Thoracic aorta (tissue), 2 donors: ENCODE data around the gene ANKRD36B. TPM values are rescaled to one million over a fixed set of nuclear protein-coding genes. Genes with fewer than 3 reads are reported as not detected.
"Not testable (repeated sequence)": the region's sequence is repeated elsewhere in the genome, so short reads cannot be mapped to it uniquely, and the experiment has no call there.

Experiments
- ATAC-seq: fragments of 150-250 bp; one replicate; pipeline ENCODE4 v1.8.0; 2017; ENCODE audit warnings: low read depth; ENCODE audit not compliant: insufficient number of reproducible peaks, low FRiP score
- DNase-seq: peaks from one replicate; pipeline ENCODE4 v3.0.0-alpha.2; 2020; ENCODE audit warnings: low spot score
- H3K27ac ChIP-seq, 2 donors: fragments of 200-600 bp; sonication (generic); 1 replicate in 1 of 2; 2 replicates in 1 of 2; pipeline ENCODE4 v1.5.1; 2016; ENCODE audit warnings: mild to moderate bottlenecking in 2 of 2, moderate library complexity in 2 of 2
- H3K27me3 ChIP-seq: fragments of 200-600 bp; sonication (generic); replicated peaks from 2 replicates; pipeline ENCODE4 v1.6.0; 2016; ENCODE audit warnings: mild to moderate bottlenecking; ENCODE audit not compliant: insufficient read depth
- H3K36me3 ChIP-seq: fragments of 200-600 bp; sonication (generic); one replicate; pipeline ENCODE4 v1.5.1; 2016
- H3K4me1 ChIP-seq, 2 donors: fragments of 200-600 bp; sonication (generic); 1 replicate in 1 of 2; 2 replicates in 1 of 2; pipeline versions ENCODE4 v1.5.1 to v1.6.0; 2016; ENCODE audit warnings: low read depth in 2 of 2, mild to moderate bottlenecking in 1 of 2; ENCODE audit not compliant: control insufficient read depth in 1 of 2
- H3K4me3 ChIP-seq: fragments of 200-600 bp; sonication (generic); 2 replicates; pipeline ENCODE4 v1.5.1; 2016; ENCODE audit warnings: mild to moderate bottlenecking
- H3K9me3 ChIP-seq: fragments of 200-600 bp; sonication (generic); 2 replicates; pipeline ENCODE4 v1.5.1; 2016
- total RNA-seq, 2 donors: library from RNA; depleted of rRNA; stranded (reverse); fragments of >200 nt; gene quantifications; one replicate each; pipeline versions ENCODE4 v1.1.0 to v1.2.3, GENCODE V29; 2016
- TF ChIP-seq, protein P1 (sequence below): fragments of 200-600 bp; sonication (generic); IDR thresholded peaks from one replicate; pipeline ENCODE4 v1.5.1; 2019; ENCODE audit warnings: antibody characterized with exemption

Gene ANKRD36B
- total RNA-seq, result 10 to 100 TPM; 34.7 to 93.1 TPM

DNA sequence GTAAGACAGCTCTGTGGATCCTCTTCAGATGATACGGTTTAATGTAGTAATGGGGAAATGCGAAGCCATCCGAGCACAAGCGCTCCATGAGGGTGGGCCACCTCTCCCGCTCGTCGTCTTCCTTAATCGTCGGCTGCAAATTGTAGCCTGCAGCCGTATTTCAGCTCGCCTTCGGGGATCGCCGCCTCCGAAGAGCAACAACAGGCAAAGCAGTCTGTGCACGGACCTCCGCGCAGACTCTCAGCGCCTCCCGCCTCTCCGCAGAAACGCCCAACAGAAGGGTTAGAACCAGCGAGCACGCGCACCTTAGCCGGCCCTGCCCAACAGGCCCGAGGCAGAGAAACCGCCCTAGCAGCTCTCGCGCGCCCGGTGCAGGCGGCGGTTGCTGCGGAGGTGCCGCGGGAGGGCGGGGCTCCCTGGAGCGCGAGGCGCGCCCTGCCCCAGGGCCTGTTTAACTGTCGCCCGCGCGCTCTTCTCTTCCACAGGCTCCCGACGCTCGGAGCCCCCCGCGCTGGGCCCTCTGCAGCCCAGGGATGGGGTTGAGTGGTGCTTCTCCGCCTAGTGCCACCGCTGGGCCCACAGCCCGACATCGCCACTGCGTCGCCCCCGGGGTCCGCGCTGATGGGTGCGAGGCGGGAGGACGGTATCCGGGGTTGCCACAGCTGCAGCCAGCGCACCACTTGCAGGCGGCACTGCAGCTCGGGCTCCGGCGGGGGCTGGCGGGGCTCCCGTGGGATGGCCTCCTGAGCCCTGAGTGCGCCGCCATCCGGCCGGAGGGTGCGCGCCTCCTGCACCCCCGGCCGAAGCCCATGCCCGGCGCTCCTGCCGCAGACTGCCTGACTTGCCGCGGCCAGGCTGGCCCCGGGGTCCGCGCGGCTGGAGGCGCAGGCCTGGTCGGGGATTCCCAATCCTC lies at the start of gene ANKRD36B:
Gene ANKRD36B, minus strand, starts transcription at position 280 of the 913 bp plus-strand sequence. Its CDS starts 192 bp downstream, at position 88.
- not testable (repeated sequence) for H3K9me3 ChIP-seq, H3K27me3 ChIP-seq, DNase-seq, ATAC-seq, H3K4me1 ChIP-seq, H3K36me3 ChIP-seq
- Histone ChIP-seq H3K27ac (peak within 1 kb of the TSS; percentile 84 to 94), H3K4me3 (peak within 1 kb of the TSS; percentile 79)

DNA sequence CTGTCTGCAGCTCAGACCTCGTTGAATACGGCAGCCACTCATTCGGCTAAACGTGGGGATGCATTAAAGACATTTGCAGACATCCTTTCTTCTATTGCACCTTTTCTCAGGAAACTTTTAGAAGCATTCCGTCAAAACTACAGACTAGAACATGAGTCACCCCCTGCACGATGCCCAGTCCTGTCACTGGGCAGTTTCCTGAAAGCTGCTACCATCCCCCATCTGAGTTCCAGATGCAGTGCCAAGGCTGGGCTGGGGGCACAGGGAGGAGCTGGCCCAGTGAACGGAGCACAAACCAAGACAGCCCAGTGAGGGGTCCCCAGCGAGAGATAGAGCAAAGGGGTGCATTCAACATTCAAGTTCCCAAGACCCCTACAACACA lies 36.4 kb upstream of the ANKRD36B start:
- not testable (repeated sequence) for H3K4me1 ChIP-seq, ATAC-seq, H3K4me3 ChIP-seq, DNase-seq, H3K36me3 ChIP-seq, H3K27ac ChIP-seq, H3K9me3 ChIP-seq, H3K27me3 ChIP-seq

DNA sequence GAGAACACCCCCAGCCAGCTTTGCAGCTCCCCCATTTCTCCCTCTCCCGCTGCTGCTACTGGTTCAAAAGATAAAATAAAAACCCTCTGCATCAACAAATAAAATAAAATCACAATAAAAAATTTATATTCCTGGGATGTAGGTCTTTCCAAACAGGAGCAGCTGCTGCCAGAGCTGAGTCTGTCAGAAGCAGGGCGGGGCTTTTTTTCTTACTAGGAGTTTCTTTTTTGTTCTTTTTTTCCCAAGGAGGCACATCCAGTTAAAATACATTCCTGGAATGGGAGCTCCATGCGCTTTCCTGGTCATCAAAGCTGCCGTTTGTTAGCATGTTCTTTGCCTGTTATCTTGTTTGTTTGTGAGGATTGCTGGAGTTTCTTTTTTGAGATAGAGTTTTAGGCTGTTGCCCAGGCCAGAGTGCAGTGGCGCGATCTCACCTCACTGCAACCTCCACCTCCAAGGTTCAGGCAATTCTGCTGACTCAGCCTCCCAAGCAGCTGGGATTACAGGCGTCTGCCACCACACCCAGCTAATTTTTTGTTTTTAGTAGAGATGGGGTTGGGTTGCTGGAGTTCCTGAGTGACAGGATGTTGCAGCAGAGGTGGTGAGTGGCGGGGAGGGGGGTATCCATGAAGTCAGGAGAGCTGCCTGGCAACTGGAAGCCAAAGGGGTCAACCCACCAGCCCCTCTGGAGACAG lies 35.8 kb upstream of the ANKRD36B start:
- not testable (repeated sequence) for H3K27me3 ChIP-seq, H3K27ac ChIP-seq, H3K36me3 ChIP-seq, DNase-seq, ATAC-seq, H3K4me1 ChIP-seq, H3K9me3 ChIP-seq, H3K4me3 ChIP-seq

DNA sequence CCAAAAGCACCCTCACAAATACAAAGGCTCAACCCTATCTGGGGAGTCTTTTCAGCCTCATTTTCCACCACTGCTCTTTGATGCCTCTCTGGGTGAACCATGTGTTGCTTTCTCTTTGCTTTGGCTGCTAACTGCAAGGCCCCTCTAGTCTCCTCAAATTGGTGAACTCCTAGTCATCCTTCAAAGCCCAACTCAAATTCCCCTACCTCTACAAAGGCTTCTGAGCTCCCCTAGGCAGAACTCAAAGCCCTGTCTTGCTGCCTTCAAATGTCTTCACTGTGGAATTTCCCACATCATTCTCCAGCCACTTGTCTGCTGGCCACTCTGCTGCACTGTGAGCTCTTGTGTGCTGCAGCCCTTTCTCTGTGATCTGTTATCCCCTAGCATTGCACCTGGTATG lies 33.3 kb upstream of the ANKRD36B start:
- not testable (repeated sequence) for H3K4me3 ChIP-seq, H3K9me3 ChIP-seq, H3K27me3 ChIP-seq, H3K4me1 ChIP-seq, DNase-seq, H3K36me3 ChIP-seq, ATAC-seq, H3K27ac ChIP-seq

DNA sequence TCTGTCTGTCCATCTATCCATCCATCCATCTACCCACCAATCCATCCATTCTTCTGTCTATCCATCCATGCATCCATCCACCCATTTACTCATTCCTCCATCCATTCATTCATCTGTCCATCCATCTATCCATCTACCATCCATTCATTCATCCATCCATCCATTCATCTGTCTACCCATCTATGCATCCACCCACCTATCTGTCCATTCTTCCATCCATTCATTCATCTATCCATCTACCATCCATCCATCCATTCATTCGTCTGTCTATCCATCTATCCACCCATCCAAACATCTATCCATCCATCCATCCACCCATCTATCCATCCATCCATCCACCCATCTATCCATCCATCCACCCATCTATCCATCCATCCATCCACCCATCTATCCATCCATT lies 30.8 kb upstream of the ANKRD36B start:
- not testable (repeated sequence) for H3K36me3 ChIP-seq, ATAC-seq, H3K9me3 ChIP-seq, H3K27me3 ChIP-seq, DNase-seq, H3K27ac ChIP-seq, H3K4me1 ChIP-seq, H3K4me3 ChIP-seq

DNA sequence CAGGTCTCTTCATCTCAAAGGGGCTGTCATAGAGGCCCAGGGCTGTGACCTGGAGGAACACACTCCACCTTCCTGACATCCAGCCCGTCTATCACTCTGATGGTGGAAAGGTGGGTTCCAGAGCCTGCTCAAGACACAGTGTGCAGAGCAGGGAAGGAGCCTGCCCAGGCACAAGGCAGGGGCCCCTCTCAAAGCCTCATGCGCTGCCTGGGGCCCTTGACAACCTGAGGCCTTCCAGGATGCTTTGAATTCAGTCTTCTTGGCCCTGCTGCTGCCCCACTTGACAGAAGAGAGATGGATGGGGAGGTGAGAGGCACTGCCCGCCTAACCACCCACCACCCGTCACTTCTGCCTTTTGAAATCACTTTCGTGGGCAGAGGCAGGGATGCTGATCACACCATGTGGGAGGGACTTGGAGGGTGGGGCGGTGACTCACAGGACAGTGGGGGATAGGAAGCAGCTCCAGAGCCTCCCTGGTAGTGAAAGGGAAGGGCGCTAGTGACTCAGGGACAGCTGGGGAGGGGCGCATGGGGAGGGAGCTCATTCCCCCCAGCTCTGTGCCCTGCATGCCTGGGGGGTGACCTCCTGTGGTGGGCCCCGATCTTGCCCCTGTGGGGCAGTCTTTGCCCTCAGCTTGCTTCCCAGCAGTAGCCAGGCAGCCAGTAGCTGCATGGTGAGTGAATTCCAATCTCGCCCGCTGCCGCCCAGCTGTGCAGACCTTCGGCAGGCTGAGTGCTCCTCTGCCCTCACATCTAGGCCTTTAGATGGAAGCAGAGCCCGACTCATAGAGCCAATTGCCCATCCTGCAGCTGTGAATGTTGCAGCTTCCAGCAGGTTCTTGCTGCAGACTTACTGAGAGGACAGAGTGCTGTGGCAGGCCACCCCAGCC lies 29.5 kb upstream of the ANKRD36B start:
- not testable (repeated sequence) for H3K9me3 ChIP-seq, H3K4me3 ChIP-seq, H3K4me1 ChIP-seq, ATAC-seq, H3K27me3 ChIP-seq, H3K36me3 ChIP-seq, H3K27ac ChIP-seq, DNase-seq

DNA sequence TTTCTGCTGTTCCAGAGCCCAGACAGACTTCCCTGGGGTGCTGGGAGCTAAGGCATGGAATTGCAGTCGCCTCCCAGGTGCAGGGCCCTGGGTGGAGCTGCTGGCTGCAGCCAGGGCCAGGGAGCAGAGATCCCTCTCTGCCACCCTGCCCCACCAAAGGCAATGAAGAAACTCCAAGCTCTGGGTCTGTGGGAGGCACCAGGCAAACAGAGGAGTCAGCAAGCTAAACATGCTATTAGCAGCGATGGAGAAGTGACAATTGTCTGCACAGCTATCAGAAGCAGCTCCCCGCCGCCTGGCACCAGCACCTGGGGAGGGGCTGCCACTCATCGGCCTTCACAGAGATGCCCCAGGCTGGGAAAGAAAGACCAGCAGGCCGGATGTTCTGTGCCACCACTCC lies 28.2 kb upstream of the ANKRD36B start:
- ATAC-seq (no peak), DNase-seq (no peak)
- H3K27me3 ChIP-seq, result no peaks in the 10 kb centered on the region
- H3K27ac ChIP-seq, result no peak overlapping the region
- H3K36me3 ChIP-seq, result no peaks in the 10 kb centered on the region
- no peak overlapping the region for H3K4me3 ChIP-seq
- no peaks in the 10 kb centered on the region for H3K9me3 ChIP-seq
- TF ChIP-seq, protein P1, sequence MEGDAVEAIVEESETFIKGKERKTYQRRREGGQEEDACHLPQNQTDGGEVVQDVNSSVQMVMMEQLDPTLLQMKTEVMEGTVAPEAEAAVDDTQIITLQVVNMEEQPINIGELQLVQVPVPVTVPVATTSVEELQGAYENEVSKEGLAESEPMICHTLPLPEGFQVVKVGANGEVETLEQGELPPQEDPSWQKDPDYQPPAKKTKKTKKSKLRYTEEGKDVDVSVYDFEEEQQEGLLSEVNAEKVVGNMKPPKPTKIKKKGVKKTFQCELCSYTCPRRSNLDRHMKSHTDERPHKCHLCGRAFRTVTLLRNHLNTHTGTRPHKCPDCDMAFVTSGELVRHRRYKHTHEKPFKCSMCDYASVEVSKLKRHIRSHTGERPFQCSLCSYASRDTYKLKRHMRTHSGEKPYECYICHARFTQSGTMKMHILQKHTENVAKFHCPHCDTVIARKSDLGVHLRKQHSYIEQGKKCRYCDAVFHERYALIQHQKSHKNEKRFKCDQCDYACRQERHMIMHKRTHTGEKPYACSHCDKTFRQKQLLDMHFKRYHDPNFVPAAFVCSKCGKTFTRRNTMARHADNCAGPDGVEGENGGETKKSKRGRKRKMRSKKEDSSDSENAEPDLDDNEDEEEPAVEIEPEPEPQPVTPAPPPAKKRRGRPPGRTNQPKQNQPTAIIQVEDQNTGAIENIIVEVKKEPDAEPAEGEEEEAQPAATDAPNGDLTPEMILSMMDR, result no peak
- H3K4me1 ChIP-seq, result no peaks in the 10 kb centered on the region

DNA sequence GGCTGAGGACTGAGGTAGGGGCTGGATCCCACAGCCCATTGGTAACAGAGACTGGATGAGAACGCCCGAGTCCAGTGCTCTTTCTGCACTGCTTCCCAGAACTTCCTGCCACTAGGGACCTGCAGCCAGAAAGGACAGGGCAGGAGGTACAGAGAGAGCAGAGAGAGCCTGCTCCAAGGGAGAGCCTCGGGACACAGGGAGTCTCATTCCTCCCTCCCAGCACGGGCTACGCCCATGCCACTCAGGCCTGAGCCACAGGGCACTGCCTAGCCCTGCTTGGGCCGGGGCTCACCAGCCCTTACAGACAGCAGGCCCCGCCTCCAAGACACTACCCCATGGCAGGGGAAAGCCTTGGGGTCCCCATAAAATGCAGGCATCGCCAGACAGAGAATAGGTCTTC lies 26.1 kb upstream of the ANKRD36B start:
- not testable (repeated sequence) for DNase-seq, H3K36me3 ChIP-seq, ATAC-seq, H3K27ac ChIP-seq, H3K4me1 ChIP-seq, H3K4me3 ChIP-seq, H3K9me3 ChIP-seq, H3K27me3 ChIP-seq

DNA sequence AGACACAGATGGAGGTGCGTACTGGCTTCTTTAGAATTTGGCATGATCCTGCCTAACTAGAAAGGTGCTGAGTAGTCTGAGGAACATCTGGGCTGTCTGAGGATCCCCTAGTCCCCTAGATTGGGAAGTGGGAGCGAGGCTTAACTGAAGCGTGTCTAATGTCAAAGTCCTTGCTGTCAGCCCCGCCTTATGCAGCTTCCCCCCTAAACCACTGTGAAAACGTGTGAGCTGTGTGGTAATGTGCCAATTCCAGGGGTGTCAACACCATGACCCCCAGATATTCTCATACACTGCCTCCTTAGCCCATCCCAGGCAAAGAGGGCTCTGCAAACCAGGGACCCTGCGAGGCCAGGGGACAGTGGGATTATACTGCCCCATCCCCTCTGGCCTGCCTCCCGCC lies 22.2 kb upstream of the ANKRD36B start:
- ATAC-seq, DNase-seq, H3K27ac ChIP-seq, H3K4me3 ChIP-seq, H3K27me3 ChIP-seq, H3K9me3 ChIP-seq, H3K36me3 ChIP-seq, H3K4me1 ChIP-seq: not testable (repeated sequence)

DNA sequence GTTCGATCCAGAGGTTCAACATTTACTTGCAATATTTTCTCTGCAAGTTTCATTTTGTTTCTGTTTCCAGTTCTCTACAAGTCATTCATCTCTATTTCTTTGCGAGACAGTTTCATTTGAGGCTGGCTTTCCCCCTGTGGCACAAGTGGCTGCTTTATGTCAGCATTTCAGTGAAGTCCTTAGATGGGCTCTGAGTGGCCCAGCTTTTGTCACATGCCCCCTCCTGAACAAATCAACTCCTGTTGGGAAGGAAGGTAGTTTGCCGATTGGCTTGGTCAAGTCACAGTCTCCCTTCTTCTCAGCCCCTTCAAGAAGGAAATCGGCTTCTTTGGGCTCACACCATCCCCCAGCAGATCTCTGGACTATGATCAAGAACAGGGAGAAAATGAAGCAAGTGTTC lies 19.1 kb upstream of the ANKRD36B start:
- not testable (repeated sequence) for H3K9me3 ChIP-seq, H3K4me3 ChIP-seq, H3K4me1 ChIP-seq, H3K27ac ChIP-seq, DNase-seq, ATAC-seq, H3K27me3 ChIP-seq, H3K36me3 ChIP-seq
